Mucosa of gallbladder (tissue), 1 donor: ENCODE results near the gene HYDIN. TPM values are rescaled to one million over a fixed set of nuclear protein-coding genes. Genes with fewer than 3 reads are reported as not detected.

Experiments used
- DNase-seq: peaks from one replicate; pipeline ENCODE4 v3.0.0-alpha.2; 2020; ENCODE audit warnings: low spot score
- total RNA-seq: library from RNA; stranded (reverse); gene quantifications from one replicate; pipeline ENCODE4 v1.2.1, GENCODE V29; 2021
- donor health status: DM: no; HTN: no; CAD: no.

The HYDIN gene
- total RNA-seq, 1 donor from 2014 or later = 6.2 TPM

DNA sequence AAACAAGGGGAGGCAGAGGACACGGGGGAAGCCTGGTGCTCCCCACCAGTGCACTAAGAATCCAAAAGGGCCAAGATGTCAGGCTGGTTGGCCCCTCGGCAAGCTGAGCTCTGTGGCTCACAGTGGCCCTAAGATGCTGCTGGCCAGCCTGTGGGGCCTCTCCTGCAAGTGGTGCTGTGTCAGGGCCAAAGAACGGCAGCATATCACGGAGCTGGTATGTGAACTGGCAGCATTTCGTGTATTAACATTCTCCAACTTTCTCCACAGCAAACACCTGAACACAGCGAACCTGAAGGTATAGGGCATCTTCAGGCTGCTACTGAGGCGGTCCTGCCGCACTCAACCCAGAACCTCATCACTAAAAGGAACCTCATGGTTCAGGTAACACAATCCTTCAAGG is 464.3 kb downstream of the HYDIN start:
- DNase-seq = no peak

DNA sequence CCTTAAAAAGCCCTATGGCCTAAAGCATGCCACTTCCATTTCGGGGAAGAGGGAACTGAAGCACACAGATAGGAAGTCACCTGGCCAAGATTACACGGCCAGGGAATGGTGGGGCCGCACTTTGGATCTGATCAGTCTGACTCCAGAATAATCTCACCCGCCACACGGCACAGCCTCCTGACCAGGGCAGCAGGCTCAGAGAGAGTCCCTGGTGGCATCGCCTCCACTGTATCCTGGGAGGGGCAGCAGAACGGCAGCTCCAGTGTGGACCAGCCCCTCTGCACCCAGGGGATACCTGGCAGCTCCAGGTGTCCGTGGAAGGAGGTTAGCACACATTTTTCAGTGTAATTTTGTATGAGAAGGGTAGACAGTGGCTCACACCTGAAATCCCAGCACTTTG is 465.0 kb downstream of the HYDIN start:
- DNase-seq = no peak

DNA sequence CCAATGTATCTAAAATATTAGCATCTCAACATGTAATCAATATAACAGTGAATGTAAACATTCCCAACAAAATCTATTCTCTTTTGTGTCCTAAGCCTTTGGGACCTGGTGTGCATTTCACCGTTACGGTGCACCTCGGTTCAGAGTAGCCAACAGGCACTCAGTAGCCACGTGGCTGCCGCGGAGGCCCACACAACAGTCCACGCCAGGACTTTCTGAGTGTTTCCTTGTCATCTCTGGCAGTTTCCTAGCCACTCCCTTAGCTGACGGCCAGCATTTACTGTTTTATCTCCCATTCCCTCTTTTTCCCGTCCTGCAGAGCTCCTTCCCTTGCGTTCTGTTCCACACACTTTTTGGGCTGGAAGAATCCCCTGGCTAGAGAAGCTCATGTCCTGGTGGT is 465.9 kb downstream of the HYDIN start:
- DNase-seq = no peak

DNA sequence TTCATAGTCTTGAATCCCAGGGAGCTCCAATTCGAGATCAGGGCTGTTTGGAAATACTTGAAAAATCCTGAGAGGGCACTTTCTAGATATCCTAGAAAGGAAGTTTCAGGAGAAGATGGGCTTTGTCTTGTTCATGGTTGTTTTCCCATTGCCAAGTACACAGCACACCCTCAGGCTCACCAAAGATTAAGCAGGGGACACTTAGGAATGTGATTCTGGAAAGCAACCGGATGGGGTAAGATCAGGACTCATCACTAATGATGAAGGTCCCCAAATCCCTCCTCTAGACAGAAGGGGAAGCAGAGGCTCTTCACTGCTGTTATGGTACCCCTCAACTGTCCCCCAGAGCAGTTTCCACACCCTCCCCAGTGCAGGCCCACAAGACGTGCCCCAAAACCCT is 470.3 kb downstream of the HYDIN start:
- no peak for DNase-seq

DNA sequence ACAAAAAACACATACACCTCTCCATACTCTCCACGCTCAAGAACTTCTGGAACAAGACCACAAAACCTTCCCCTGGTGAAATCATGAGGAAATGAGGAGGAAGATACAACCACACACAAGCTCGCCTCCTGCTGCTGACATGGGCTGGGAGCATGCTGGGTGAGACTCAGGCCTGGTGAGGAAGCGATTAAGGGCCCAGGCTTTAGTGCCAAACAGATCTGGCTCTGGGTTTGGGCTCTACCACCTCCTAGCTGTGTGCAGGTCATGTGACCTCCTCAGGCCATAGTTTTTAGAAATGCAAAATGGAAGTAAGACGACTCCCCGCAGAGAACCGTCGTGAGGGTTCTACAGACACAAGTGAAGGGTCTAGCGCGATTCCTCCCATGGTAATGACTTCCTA is 470.9 kb downstream of the HYDIN start:
- DNase-seq = no peak

DNA sequence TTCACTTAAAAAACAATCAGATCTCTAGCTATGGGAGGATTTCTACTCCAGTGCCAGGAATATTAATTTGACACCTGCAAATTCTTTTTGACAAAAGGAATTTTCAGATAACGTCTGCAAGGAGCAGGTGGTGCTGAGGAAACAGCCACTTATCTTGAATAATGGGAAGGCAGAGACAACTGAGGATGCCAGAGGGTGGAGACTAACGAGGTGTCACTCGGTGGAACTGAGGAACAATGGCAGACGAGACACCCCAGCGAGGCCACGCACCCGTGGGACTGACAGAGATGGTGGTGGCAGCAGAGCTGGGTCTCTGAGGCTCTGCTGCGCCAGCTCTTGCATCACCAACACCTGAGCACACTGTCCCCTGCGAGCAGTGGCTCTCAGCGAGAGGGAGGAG is 471.7 kb downstream of the HYDIN start:
- DNase-seq = no peak

Other genes starting within 250 kb of the HYDIN start
- 26.0 TPM for gene CMTR2, start 58.7 kb upstream of the HYDIN start, total RNA-seq
- gene CALB2, start 128.0 kb upstream of the HYDIN start, total RNA-seq = 0.81 TPM
- 0.14 TPM for gene TLE7, start 211.3 kb upstream of the HYDIN start, total RNA-seq
- gene ZNF23, start 231.5 kb upstream of the HYDIN start, total RNA-seq = 6.3 TPM